GM18909 (cell line): ENCODE measurements around the gene ZNF444.
"Not testable (repeated sequence)": the region's sequence is repeated elsewhere in the genome, so short reads cannot be mapped to it uniquely, and the experiment has no call there.

ENCODE experiments used
- ATAC-seq: cut with Tn5 transposase; IDR thresholded peaks from one replicate; pipeline ENCODE4 v1.9.1; 2021; ENCODE audit warnings: mild to moderate bottlenecking; ENCODE audit not compliant: unreplicated experiment, poor library complexity

Gene ZNF444

GRCh38 chr19:56140583-56141416 is at the start of gene ZNF444:
TSS of gene ZNF444 (plus strand) at chr19:56141287. CDS start at chr19:56146912, 5,625 bp downstream.
- ATAC-seq, result peak; percentile 91

DNA sequence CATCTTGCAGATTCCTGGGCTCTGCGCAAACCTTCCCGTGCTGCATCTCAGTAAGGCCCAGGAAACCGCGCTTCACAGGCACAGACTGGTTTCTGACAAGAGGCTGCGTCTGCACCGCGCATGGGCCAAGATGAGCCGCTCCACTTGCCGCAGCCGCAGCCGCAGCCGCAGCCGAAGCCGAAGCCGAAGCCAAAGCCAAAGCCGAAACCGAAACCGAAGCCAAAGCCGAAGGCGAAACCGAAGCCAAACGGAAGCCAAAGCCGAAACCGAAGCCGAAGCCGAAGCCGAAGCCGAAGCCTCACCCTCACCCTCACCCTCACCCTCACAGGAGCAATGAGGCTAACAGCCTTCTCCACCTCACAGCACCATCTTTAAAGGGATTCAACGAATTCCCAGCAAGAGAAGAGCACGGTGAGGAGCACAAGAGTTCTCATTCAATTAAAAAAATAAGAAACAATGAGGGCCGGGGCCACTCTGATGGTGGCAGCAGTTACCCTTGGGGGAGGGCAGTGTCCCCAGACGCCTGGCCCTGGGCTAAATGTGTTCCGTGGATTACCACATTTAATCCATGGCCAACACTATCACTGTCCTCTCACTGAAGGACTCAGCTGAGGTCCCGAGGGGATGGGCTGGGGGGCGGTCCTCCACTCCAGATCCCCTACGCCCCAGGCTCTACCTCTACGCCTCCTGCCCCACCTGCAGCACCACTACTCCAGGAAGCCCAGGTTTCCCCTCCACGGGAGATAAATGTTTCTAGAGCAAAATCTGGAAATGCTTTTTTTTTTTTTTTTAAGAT is 49.1 kb upstream of the ZNF444 start:
- no peak for ATAC-seq

- ATAC-seq, result no peak
These were observed 48.1 kb upstream of the ZNF444 start for GRCh38 chr19:56092685-56093631.

- no peak for ATAC-seq
These were observed 46.6 kb upstream of the ZNF444 start for GRCh38 chr19:56094449-56094848.

DNA sequence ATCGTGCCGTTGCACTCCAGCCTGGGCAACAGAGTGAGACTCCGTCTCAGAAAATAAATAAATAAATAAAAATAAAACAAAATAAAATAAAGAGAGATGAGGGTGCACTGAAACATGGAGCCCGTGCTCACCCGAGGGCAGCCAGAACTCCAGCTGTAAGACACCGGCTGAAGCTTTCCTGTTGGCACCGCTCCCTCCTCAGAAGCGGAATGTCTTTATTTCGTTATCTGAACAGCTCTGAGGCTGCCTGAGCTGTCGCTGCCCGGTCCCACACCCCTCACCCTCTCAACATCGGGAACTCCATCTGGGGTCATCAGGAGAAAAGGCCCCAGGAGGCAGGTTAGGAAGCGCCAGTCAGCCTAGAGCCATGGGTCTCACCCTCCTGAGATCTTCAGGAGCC is 44.4 kb upstream of the ZNF444 start:
- ATAC-seq, result no peak

- ATAC-seq, result no peak
These were observed 43.8 kb upstream of the ZNF444 start for GRCh38 chr19:56097306-56097705.

- ATAC-seq, result no peak
These were observed 43.3 kb upstream of the ZNF444 start for GRCh38 chr19:56097776-56098175.

- not testable (repeated sequence) for ATAC-seq
These were observed 42.9 kb upstream of the ZNF444 start for GRCh38 chr19:56098237-56098636.

DNA sequence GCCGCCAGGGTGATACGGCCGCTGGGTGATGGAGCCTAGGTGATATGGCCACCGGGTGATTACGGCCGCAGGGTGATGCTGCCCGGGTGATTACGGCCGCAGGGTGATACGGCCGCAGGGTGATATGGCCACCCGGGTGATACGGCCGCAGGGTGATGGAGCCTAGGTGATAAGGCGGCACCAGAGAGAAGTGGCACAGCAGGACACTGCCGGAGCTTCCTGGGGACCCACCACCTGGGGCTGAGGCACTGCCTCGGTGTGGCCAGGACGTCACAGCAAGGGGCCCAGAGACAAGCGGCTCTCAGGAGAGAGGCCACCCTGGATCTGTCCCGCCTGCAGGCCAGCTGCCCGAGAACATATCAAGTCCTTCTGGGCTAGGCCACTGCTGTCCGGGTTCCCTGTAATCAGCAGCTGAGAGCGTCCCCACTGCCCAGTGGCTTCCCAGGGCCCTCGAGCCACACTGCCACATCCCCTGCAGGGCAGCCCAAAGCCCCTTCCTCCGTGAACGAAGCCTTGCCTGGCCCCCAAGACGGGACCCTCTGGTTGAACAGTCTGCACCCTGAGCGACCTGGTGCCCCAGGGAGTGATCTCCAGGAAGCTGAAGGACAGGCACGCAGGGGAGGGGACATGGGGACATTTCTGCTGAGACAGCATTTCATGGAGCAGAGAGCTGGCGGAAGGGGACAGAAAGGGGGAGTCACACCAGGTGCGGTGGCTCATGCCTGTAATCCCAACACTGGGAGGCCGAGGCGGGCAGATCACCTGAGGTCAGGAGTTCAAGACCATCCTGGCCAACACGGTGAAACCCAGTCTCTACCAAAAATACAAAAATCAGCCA is 42.1 kb upstream of the ZNF444 start:
- ATAC-seq, result no peak

GRCh38 chr19:56099638-56100539 is 41.2 kb upstream of the ZNF444 start:
- no peak for ATAC-seq

DNA sequence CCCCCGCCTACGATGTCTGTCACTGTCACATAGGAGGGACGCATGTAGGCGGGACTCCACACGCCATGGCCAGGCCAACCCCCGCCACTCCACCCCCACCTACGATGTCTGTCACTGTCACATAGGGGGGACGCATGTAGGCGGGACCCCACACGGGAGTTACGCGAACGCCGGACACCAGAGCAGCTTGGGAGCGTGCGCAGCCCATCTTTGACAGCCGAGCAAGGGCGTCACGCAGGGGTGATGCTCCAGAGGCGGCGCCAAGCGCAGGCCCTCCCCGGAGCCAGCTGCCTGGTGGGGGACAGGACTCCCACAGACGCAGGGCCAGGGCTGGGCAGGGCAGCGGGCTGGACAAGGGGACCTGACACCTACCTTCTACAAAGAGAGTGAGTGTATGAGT is 40.0 kb upstream of the ZNF444 start:
- ATAC-seq, result no peak

DNA sequence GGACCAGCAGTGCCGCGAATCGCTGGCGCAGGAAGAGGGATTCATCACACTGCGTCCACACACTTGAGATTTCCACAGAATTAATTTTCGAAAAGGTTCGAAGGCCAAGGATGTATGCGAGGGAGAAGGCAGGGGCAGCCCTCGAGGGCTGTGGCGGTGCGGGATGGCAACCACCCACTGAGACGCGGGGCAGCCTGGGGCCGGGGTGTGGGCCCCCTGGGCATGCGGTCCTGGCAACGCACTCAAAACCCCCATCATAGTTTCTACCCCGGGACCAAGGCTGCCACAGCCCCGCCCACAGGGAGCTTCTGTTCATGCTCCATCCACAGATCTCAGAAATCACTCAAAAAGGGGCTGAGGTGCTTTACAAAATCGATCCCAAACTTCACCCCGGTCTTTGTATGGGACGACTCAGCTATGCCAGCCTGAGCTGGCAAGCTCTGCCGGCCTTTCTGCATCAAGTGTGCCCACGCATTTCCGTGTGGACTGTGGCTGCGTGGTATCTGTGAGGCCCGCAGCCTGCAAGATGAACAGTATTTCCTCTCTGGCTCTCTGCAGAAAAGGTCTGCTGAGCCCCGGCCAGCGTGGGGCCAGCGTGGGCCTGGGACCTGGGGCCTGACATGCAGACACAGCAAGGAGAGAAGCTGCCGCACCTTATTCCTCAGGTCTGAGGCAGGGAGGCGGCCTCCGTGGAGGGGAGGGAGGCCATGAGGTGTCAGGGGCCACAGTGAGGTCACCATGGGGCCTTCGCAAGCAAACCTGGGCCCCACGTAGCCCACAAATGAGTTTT is 39.1 kb upstream of the ZNF444 start:
- no peak for ATAC-seq

- no peak for ATAC-seq
These were observed 38.0 kb upstream of the ZNF444 start for GRCh38 chr19:56103027-56103614.

DNA sequence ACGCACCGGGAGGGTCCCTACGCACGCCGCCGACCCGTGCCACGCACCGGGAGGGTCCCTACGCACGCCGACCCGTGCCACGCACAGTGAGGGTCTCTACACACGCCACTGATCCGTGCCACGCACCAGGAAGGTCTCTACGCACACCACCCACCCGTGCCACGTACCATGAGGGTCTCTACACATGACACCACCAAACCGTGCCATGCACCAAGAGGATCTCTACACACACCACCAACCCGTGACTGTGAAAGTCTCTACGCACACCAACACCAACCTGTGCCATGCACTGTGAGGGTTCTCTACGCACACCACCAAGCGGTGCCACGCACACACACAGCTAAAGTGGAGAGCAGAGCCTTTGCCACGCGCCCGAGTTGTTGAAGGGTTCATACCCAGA is 36.7 kb upstream of the ZNF444 start:
- ATAC-seq, result no peak

- peak; percentile 41 for ATAC-seq
These were observed 35.9 kb upstream of the ZNF444 start for GRCh38 chr19:56105090-56105701.

DNA sequence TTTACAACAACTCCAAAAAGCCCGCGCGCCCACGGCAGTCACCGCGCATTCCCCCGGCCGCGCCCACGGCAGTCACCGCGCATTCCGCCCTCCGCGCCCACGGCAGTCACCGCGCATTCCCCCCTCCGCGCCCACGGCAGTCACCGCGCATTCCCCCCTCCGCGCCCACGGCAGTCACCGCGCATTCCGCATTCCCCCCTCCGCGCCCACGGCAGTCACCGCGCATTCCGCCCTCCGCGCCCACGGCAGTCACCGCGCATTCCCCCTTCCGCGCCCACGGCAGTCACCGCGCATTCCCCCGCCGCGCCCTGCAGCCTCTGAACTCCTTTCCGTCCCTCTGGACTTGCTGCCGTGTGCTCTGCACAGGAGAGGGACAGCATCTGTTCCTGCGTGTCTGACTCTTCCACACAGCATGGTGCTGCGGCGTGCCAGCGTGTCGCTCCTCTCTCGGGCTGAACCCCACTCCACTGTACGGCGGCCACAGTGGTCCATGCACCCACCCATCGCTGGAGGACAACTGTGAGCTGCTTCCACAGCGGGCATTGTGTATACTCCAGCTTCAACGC is 35.2 kb upstream of the ZNF444 start:
- ATAC-seq, result not testable (repeated sequence)

DNA sequence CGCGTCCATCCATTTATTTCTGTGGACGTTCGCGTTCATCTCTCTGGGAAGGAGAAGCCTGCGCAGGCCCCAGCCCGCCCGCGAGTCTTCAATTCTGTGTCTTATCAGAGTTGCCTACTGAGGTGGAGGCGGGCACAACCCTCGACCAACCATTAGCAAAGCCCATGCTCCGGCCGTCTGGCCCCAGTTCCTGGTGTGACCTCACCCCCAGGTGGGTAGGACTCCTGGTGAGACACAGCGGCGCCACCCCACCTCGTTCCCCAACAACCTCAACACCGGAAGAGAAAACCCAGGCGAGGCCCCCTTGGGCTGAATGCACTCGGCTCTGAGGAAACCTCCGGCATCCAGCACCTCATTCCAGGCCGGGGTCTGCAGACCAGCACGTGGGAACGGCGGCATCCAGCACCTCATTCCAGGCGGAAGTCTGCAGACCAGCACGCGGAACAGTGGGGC is 34.7 kb upstream of the ZNF444 start:
- ATAC-seq, result no peak
